Cortex of kidney (tissue), 1 donor: Measurements from ENCODE around the gene TRPV2.
"Not testable (repeated sequence)": the region's sequence is repeated elsewhere in the genome, so short reads cannot be mapped to it uniquely, and the experiment has no call there.

Experiments used
- DNase-seq: peaks from one replicate; lab custom pipeline; 2025; lab: John Stamatoyannopoulos, UW

TRPV2 gene

GRCh38 chr17:16435925-16436886, 20.8 kb downstream of the TRPV2 start:
- DNase-seq: no peak

GRCh38 chr17:16437083-16437482, 21.7 kb downstream of the TRPV2 start:
- DNase-seq: no peak

GRCh38 chr17:16438173-16438556, 22.8 kb downstream of the TRPV2 start:
- no peak for DNase-seq

GRCh38 chr17:16438557-16439302, 23.4 kb downstream of the TRPV2 start:
- DNase-seq: no peak

GRCh38 chr17:16439303-16439791, 24.0 kb downstream of the TRPV2 start:
- DNase-seq: no peak

- no peak for DNase-seq
These were observed 24.5 kb downstream of the TRPV2 start for GRCh38 chr17:16439811-16440351.

DNA sequence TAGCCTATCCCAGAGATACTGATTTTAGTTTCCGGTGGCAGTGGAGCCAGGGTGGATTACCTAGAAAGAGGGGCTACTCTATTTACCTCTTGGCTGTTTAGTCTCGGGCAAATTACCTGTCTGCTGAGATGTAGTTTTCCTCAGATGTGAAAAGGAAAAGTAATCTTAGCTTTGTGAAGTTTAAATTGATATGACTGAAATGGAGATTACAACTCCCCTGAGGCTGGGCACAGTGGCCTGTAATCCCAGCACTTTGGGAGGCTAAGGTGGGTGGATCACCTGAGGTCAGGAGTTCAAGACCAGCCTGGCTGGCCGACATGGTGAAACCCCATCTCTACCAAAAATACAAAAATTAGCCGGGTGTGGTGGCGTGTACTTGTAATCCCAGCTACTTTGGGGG, 25.0 kb downstream of the TRPV2 start:
- not testable (repeated sequence) for DNase-seq

GRCh38 chr17:16440901-16441629, 25.7 kb downstream of the TRPV2 start:
- no peak for DNase-seq

GRCh38 chr17:16442141-16442540, 26.8 kb downstream of the TRPV2 start:
- DNase-seq: no peak

DNA sequence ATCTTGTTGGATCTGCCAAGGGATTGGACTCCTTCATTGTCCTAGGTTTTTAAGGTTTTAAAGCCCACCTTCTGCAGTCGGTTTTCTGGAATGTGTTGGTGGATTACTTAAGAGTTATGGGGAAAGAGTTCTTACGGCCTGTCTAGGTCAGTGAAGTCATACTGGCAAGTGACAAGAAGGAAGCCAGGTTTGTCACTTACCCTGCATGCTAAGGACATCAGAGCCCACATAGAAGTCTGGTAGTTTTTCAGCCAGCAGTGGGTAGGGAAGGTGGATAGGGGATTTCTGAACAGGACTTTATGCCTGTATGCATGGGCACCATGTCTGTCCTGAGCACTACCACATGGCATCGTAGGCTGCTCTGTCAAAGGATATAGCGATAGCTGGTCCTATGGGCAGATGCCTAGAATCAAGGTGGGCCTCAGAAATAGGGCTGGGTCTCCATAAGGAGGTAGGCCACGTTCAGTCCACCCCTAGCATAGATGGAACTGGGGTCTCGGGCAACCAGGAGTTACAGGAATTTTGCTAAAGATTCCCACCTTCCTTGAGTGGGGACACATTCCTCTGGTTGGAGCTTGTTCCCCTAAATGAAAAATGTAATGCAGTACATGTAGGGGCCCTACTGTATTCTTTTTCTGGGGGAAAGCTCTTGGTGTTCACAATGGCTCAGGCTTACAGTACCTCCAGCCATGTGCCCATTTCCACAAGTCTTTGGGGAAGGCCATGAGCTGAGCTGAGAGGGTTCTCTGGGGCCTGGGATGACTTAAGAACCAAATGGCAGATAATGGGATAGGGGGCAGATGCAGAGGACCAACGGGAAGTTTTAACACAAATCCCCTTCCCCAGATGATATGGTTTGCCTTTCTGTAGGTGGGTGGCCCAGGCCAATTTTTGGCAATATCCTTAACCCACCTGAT, 27.5 kb downstream of the TRPV2 start:
- no peak for DNase-seq

GRCh38 chr17:16443511-16444257, 28.3 kb downstream of the TRPV2 start:
- DNase-seq: no peak

GRCh38 chr17:16444258-16444886, 29.0 kb downstream of the TRPV2 start:
- no peak for DNase-seq

DNA sequence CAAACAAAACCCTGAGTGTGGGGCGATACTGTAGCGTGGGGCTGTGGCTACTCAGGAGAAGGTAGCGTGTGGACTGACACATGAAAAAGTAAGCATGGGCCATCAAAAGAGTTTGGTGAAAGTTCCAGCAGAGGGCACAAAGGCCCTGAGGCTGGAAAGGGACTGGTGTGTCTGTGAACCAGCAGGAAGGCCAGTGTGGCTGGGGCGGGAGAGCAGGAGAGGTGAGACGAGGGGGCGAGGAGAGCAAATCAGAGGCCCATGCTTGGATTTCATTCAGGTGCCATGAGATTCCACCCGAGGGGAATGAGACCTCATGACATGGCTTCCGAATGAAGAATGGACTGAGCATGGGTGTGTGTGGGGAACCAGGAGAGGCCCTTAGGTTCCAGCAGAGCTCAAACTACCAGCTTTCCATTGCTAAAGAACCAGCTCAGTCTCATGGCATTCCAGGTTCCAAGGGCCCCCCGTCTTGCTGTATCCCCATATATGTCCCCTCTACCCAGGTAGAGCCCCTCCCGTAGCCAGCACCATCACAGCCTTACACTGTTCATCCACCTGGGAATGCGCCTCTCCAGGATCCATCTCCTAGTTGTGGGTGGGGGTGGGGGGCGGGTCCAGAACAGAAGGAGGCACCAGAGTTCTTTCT, 31.1 kb downstream of the TRPV2 start:
- no peak for DNase-seq

DNA sequence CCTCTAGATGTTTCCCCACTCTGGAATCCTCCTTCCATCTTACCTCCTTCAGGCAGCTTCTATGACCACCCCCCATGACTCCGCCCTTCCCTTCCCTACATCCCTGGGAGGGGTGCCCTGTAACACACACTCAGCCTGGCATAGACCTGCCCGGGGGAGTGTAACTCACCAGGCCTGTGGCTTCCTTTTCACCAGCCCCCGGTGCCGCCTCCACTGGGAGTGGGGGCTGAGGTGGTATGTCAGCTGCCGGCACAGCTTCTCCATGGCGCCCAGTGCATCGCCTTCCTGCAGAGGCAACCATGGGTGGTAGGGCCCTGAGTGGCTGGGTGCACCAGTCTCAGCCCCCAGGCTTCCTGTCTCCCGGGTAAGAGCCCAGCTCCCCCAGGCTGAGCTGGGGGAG, 32.3 kb downstream of the TRPV2 start:
- no peak for DNase-seq

DNA sequence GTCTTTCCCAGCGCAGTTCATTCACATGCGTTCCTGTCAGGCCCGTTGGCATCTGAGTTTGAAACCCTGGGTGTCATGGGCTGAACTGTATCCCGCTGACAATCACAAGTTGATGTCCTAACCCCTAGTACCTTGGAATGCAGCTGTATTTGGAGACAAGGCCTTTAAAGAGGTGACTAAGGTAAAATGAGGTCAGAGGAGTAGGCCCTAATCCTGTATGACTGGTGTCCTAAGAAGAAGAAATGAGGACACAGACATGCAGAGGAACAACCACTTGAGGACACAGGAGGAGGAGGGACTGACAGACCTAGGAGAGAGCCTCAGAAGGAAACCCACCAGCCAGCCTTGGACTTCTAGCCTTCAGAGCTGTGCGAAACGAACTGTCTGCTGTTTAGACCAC, 33.1 kb downstream of the TRPV2 start:
- DNase-seq: no peak

DNA sequence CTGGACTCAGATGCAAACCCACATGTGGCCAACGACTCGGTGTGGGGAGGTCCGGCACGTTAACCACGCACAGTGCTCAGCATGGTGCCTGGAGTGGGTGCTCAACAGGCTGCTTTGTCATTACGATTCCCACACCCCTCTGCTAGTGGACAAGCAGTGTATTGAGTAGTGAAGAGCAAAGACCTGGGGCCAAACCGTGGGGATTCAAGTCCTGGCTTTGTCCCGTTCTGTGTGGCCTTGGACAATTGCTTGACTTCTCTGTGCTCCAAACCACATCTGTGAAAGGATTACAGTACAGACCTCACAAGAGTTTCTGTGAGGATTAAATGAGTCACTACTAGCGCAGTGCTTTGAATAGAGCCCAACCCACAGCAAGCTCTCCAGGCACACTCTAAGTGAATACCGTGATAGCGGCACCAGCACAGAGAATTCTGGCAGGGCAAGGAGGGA, 33.8 kb downstream of the TRPV2 start:
- no peak for DNase-seq

- DNase-seq: no peak
These were observed 34.7 kb downstream of the TRPV2 start for GRCh38 chr17:16450028-16450427.

DNA sequence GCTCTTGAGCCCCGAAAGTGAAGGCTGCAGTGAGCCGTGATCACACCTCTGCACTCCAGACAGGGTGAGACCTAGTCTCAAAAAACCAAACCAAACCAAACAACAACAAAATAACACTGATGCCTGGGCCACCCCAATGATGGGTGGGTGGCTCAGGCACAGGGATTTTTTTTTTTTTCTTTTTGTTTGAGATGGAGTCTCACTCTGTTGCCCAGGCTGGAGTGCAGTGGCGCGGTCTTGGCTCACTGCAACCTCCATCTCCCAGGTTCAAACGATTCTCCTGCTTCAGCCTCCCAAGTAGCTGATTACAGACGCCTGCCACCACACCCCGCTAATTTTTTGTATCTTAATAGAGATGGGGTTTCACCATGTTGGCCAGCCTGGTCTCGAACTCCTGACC, 36.9 kb downstream of the TRPV2 start:
- not testable (repeated sequence) for DNase-seq

- no peak for DNase-seq
These were observed 38.1 kb downstream of the TRPV2 start for GRCh38 chr17:16453493-16453851.
